Keratinocyte (primary cell): ENCODE measurements around the gene TLL1. TPM values are rescaled to one million over a fixed set of nuclear protein-coding genes. Genes with fewer than 3 reads are reported as not detected.

Experiments used
- DNase-seq: peaks from one replicate; pipeline ENCODE4 v3.0.0-alpha.2; 2011; ENCODE audit warnings: low read depth, missing footprints, low spot score
- FAIRE-seq: peaks from 2 replicates; lab custom pipeline; 2011; peaks lifted over from hg19 to GRCh38; lab: Jason Lieb, UNC
- H2AFZ ChIP-seq: 2 replicates; pipeline ENCODE4 v1.6.0; 2012; ENCODE audit warnings: low read length, control low read depth, inconsistent platforms; ENCODE audit not compliant: control insufficient read depth
- H3K27ac ChIP-seq: 2 replicates; pipeline ENCODE4 v1.5.1; 2011; ENCODE audit warnings: low read length; ENCODE audit not compliant: control insufficient read depth, insufficient read depth
- H3K27me3 ChIP-seq: 3 replicates; pipeline ENCODE4 v1.6.0; 2011; ENCODE audit warnings: low read length; ENCODE audit not compliant: control insufficient read depth, insufficient read depth; ENCODE audit errors: extremely low read depth
- H3K36me3 ChIP-seq, 2 experiments: 2 replicates in 1 of 2; 3 replicates in 1 of 2; pipeline ENCODE4 v1.5.1; 2011; ENCODE audit warnings: low read length in 2 of 2, mild to moderate bottlenecking in 1 of 2; ENCODE audit not compliant: control insufficient read depth in 2 of 2, insufficient read depth in 2 of 2; ENCODE audit errors: extremely low read depth in 1 of 2
- H3K4me1 ChIP-seq: 3 replicates; pipeline ENCODE4 v1.5.1; 2011; ENCODE audit warnings: low read length; ENCODE audit not compliant: control insufficient read depth, insufficient read depth; ENCODE audit errors: extremely low read depth
- H3K4me2 ChIP-seq: 3 replicates; pipeline ENCODE4 v1.6.0; 2011; ENCODE audit warnings: low read depth, low read length; ENCODE audit not compliant: control insufficient read depth, insufficient read depth; ENCODE audit errors: extremely low read depth
- H3K4me3 ChIP-seq, 3 experiments: fragments of 200-600 bp in 1 of 3; sonication (generic) in 1 of 3; 2 replicates in 2 of 3; 3 replicates in 1 of 3; pipeline ENCODE4 v1.5.1; 2011 to 2016; ENCODE audit warnings: low read length in 3 of 3, mild to moderate bottlenecking in 3 of 3, control low read depth in 2 of 3, inconsistent platforms in 1 of 3, low read depth in 1 of 3, mixed read lengths in 1 of 3, mixed run types in 1 of 3, moderate library complexity in 1 of 3; ENCODE audit not compliant: control insufficient read depth in 2 of 3, insufficient read depth in 2 of 3; ENCODE audit errors: extremely low read depth in 1 of 3
- H3K79me2 ChIP-seq: 2 replicates; pipeline ENCODE4 v1.6.0; 2012; ENCODE audit warnings: low read length; ENCODE audit not compliant: control insufficient read depth, insufficient read depth
- H3K9ac ChIP-seq: 3 replicates; pipeline ENCODE4 v1.6.0; 2011; ENCODE audit warnings: low read length; ENCODE audit not compliant: control insufficient read depth, insufficient read depth; ENCODE audit errors: extremely low read depth
- H3K9me1 ChIP-seq: 3 replicates; pipeline ENCODE4 v1.6.0; 2011; ENCODE audit warnings: low read length; ENCODE audit not compliant: control insufficient read depth, insufficient read depth; ENCODE audit errors: extremely low read depth
- H3K9me3 ChIP-seq: 2 replicates; pipeline ENCODE4 v1.5.1; 2012; ENCODE audit warnings: low read depth, low read length; ENCODE audit not compliant: control insufficient read depth
- H4K20me1 ChIP-seq: 3 replicates; pipeline ENCODE4 v1.6.0; 2011; ENCODE audit warnings: low read length; ENCODE audit not compliant: control insufficient read depth, insufficient read depth; ENCODE audit errors: extremely low read depth
- CTCF ChIP-seq, 3 experiments: IDR thresholded peaks in 1 of 3; conservative IDR thresholded peaks in 1 of 3; optimal IDR thresholded peaks in 1 of 3; 2 replicates in 2 of 3; 3 replicates in 1 of 3; pipeline versions ENCODE3 to v1.5.1; 2011; ENCODE audit warnings: low read length in 3 of 3, mild to moderate bottlenecking in 3 of 3, moderate library complexity in 2 of 3, control low read depth in 1 of 3, inconsistent platforms in 1 of 3; ENCODE audit not compliant: insufficient read depth in 2 of 3; ENCODE audit errors: extremely low read depth in 1 of 3
- EZH2 ChIP-seq: IDR thresholded peaks from one replicate; pipeline ENCODE4 v1.6.1; 2012; ENCODE audit warnings: inconsistent platforms, mild to moderate bottlenecking, low read length, moderate library complexity
- dilution Hi-C: fragments of 300-500 bp; cut with MboI; formaldehyde crosslinking; loops from one replicate; pipeline ENCODE4 v1.7.0; 2020; ENCODE audit warnings: low sequenced_read_pairs; ENCODE audit not compliant: extremely low pct_ligation_motif_present
- polyA plus RNA-seq, 5 experiments: library from polyadenylated mRNA; depleted of rRNA in 3 of 5; stranded (reverse) in 3 of 5; stranded (forward) in 1 of 5; unstranded in 1 of 5; fragments of >200 nt; gene quantifications; 1 replicate in 1 of 5; 2 replicates in 3 of 5; 3 replicates in 1 of 5; pipeline versions ENCODE4 v1.2.1 to v1.2.3, GENCODE V29; 2011 to 2012; ENCODE audit warnings: missing spikeins in 2 of 5, low read depth in 1 of 5, low replicate concordance in 1 of 5

Gene TLL1
- polyA plus RNA-seq, 1 donor (not counting 4 experiments of a cell fraction or from before 2014, with no cell fraction given) = 1.5 TPM

GRCh38 chr4:166104623-166105022 lies 231.6 kb downstream of the TLL1 start:
- DNase-seq (no peak), FAIRE-seq (no peak)
- no peak for TF ChIP-seq CTCF (optimal IDR thresholded peaks at IDR 0.05 in 1 of 3, IDR thresholded peaks at IDR 0.05 in 1 of 3, conservative IDR thresholded peaks at IDR 0.05 in 1 of 3; ENCODE audit: extremely low read depth in 1 of 3, insufficient read depth in 2 of 3, low read length in 3 of 3)
- no peak for TF ChIP-seq EZH2
- H3K4me2 ChIP-seq = no peak overlapping the region
- dilution Hi-C loops = no loop called here
- no peak overlapping the region for H3K9ac ChIP-seq
- no peak overlapping the region for H3K4me3 ChIP-seq
- no peak overlapping the region for H3K27ac ChIP-seq
- no peaks in the 10 kb centered on the region for H3K9me3 ChIP-seq
- H3K4me1 ChIP-seq = no peaks in the 10 kb centered on the region
- H3K27me3 ChIP-seq = no peaks in the 10 kb centered on the region
- no peaks in the 10 kb centered on the region for H3K36me3 ChIP-seq
- H4K20me1 ChIP-seq = no peaks in the 10 kb centered on the region
- no peak overlapping the region for H2AFZ ChIP-seq
- H3K9me1 ChIP-seq = no peaks in the 10 kb centered on the region
- no peaks in the 10 kb centered on the region for H3K79me2 ChIP-seq

GRCh38 chr4:166121897-166122296 lies 248.9 kb downstream of the TLL1 start:
- Histone ChIP-seq H3K9ac (no peak overlapping the region), H2AFZ (no peak overlapping the region), H3K4me1 (no peaks in the 10 kb centered on the region), H3K27me3 (no peaks in the 10 kb centered on the region), H3K36me3 (no peaks in the 10 kb centered on the region), H3K9me3 (no peaks in the 10 kb centered on the region), H3K27ac (no peak overlapping the region), H4K20me1 (no peaks in the 10 kb centered on the region), H3K9me1 (no peaks in the 10 kb centered on the region), H3K79me2 (no peaks in the 10 kb centered on the region), H3K4me2 (no peak overlapping the region), H3K4me3 (no peak overlapping the region)
- FAIRE-seq = peak; percentile 49
- DNase-seq = no peak
- TF ChIP-seq EZH2 = no peak
- dilution Hi-C loops = no loop called here

- Histone ChIP-seq H2AFZ (no peak overlapping the region), H3K9me1 (no peaks in the 10 kb centered on the region), H4K20me1 (no peaks in the 10 kb centered on the region), H3K36me3 (no peaks in the 10 kb centered on the region), H3K9me3 (no peaks in the 10 kb centered on the region), H3K27ac (no peak overlapping the region), H3K79me2 (no peaks in the 10 kb centered on the region), H3K9ac (no peak overlapping the region), H3K27me3 (no peaks in the 10 kb centered on the region), H3K4me3 (no peak overlapping the region), H3K4me2 (no peak overlapping the region), H3K4me1 (peaks cover under 1% of the 10 kb centered on the region)
- no peak for TF ChIP-seq CTCF (optimal IDR thresholded peaks at IDR 0.05 in 1 of 3, IDR thresholded peaks at IDR 0.05 in 1 of 3, conservative IDR thresholded peaks at IDR 0.05 in 1 of 3; ENCODE audit: extremely low read depth in 1 of 3, insufficient read depth in 2 of 3, low read length in 3 of 3)
- no peak for TF ChIP-seq EZH2
- dilution Hi-C loops = no loop called here
- DNase-seq (no peak), FAIRE-seq (no peak)
These were observed 250.5 kb downstream of the TLL1 start for GRCh38 chr4:166123546-166123945.
